ENCODE results near the gene SMURF2. TPM values are rescaled to one million over a fixed set of nuclear protein-coding genes. Genes with fewer than 3 reads are reported as not detected.

SMURF2 gene
- total RNA-seq, 1 experiment from 2014 or later, result 24.7 TPM

GRCh38 chr17:64688481-64688880 is 26.4 kb upstream of the SMURF2 start:
- intact Hi-C loops (cut with micrococcal nuclease; ENCODE audit: unreplicated experiment), result no loop called here
- H3K36me3 ChIP-seq (ENCODE audit: insufficient read depth, low read length, poor library complexity, severe bottlenecking), result no peaks in the 10 kb centered on the region
- POLR2A ChIA-PET (ENCODE audit: low non-redundant PET), result no interaction called here
- TF ChIP-seq, protein P1, sequence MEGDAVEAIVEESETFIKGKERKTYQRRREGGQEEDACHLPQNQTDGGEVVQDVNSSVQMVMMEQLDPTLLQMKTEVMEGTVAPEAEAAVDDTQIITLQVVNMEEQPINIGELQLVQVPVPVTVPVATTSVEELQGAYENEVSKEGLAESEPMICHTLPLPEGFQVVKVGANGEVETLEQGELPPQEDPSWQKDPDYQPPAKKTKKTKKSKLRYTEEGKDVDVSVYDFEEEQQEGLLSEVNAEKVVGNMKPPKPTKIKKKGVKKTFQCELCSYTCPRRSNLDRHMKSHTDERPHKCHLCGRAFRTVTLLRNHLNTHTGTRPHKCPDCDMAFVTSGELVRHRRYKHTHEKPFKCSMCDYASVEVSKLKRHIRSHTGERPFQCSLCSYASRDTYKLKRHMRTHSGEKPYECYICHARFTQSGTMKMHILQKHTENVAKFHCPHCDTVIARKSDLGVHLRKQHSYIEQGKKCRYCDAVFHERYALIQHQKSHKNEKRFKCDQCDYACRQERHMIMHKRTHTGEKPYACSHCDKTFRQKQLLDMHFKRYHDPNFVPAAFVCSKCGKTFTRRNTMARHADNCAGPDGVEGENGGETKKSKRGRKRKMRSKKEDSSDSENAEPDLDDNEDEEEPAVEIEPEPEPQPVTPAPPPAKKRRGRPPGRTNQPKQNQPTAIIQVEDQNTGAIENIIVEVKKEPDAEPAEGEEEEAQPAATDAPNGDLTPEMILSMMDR (conservative IDR thresholded peaks at IDR 0.05; ENCODE audit: low read depth, low read length), result no peak
- no peak for TF ChIP-seq EZH2 (IDR thresholded peaks at IDR 0.05; ENCODE audit: borderline replicate concordance, low read depth, low read length, poor library complexity, severe bottlenecking)
- H3K9me3 ChIP-seq (ENCODE audit: low read depth, low read length, poor library complexity, severe bottlenecking), result no peaks in the 10 kb centered on the region
- no peak overlapping the region for H3K4me3 ChIP-seq (ENCODE audit: low read depth, low read length, poor library complexity, severe bottlenecking)
- H3K4me1 ChIP-seq (ENCODE audit: insufficient read depth, low read length, poor library complexity, severe bottlenecking), result no peaks in the 10 kb centered on the region
- CTCF ChIA-PET, result no interaction called here
- no peak overlapping the region for H3K27ac ChIP-seq (ENCODE audit: low read depth, low read length, poor library complexity, severe bottlenecking)
- no peak for DNase-seq (ENCODE audit: low spot score)
- no peaks in the 10 kb centered on the region for H3K27me3 ChIP-seq (replicated peaks; ENCODE audit: insufficient read depth, low read depth, low read length, poor library complexity)
- BruUV-seq (replicated peaks), result no TSS peak

- no TSS peak for BruUV-seq (replicated peaks)
- Histone ChIP-seq H3K27ac (ENCODE audit: low read depth, low read length, poor library complexity, severe bottlenecking) (no peak overlapping the region), H3K4me1 (ENCODE audit: insufficient read depth, low read length, poor library complexity, severe bottlenecking) (no peaks in the 10 kb centered on the region), H3K4me3 (ENCODE audit: low read depth, low read length, poor library complexity, severe bottlenecking) (no peak overlapping the region), H3K36me3 (ENCODE audit: insufficient read depth, low read length, poor library complexity, severe bottlenecking) (no peaks in the 10 kb centered on the region), H3K9me3 (ENCODE audit: low read depth, low read length, poor library complexity, severe bottlenecking) (no peaks in the 10 kb centered on the region), H3K27me3 (replicated peaks; ENCODE audit: insufficient read depth, low read depth, low read length, poor library complexity) (no peaks in the 10 kb centered on the region)
- TF ChIP-seq, protein P1 (conservative IDR thresholded peaks at IDR 0.05; ENCODE audit: low read depth, low read length), result no peak
- no peak for TF ChIP-seq EZH2 (IDR thresholded peaks at IDR 0.05; ENCODE audit: borderline replicate concordance, low read depth, low read length, poor library complexity, severe bottlenecking)
- DNase-seq (ENCODE audit: low spot score), result no peak
- ChIA-PET POLR2A (ENCODE audit: low non-redundant PET) (interaction anchor here (0.7 kb wide), 1 partner anchor 751 kb away, joined by 4 read pairs; no protein-coding TSS in a partner anchor), CTCF (no interaction called here)
- intact Hi-C loops (cut with micrococcal nuclease; ENCODE audit: unreplicated experiment), result no loop called here
Observed at GRCh38 chr17:64687961-64688360, 25.9 kb upstream of the SMURF2 start.

GRCh38 chr17:64687376-64687775 is 25.3 kb upstream of the SMURF2 start:
- intact Hi-C loops (cut with micrococcal nuclease; ENCODE audit: unreplicated experiment), result no loop called here
- Histone ChIP-seq H3K9me3 (ENCODE audit: low read depth, low read length, poor library complexity, severe bottlenecking) (no peaks in the 10 kb centered on the region), H3K36me3 (ENCODE audit: insufficient read depth, low read length, poor library complexity, severe bottlenecking) (no peaks in the 10 kb centered on the region), H3K27me3 (replicated peaks; ENCODE audit: insufficient read depth, low read depth, low read length, poor library complexity) (no peaks in the 10 kb centered on the region), H3K4me3 (ENCODE audit: low read depth, low read length, poor library complexity, severe bottlenecking) (no peak overlapping the region), H3K27ac (ENCODE audit: low read depth, low read length, poor library complexity, severe bottlenecking) (no peak overlapping the region), H3K4me1 (ENCODE audit: insufficient read depth, low read length, poor library complexity, severe bottlenecking) (no peaks in the 10 kb centered on the region)
- DNase-seq (ENCODE audit: low spot score), result no peak
- TF ChIP-seq EZH2 (IDR thresholded peaks at IDR 0.05; ENCODE audit: borderline replicate concordance, low read depth, low read length, poor library complexity, severe bottlenecking), result no peak
- TF ChIP-seq, protein P1 (conservative IDR thresholded peaks at IDR 0.05; ENCODE audit: low read depth, low read length), result no peak
- CTCF ChIA-PET, result no interaction called here
- no TSS peak for BruUV-seq (replicated peaks)
- POLR2A ChIA-PET (ENCODE audit: low non-redundant PET), result interaction anchor here (0.7 kb wide), 1 partner anchor 750 kb away, joined by 4 read pairs; no protein-coding TSS in a partner anchor

All from A673 (cell line).